ENCODE measurements around the gene HSPG2. TPM values are rescaled to one million over a fixed set of nuclear protein-coding genes. Genes with fewer than 3 reads are reported as not detected.

HSPG2 gene
- total and polyA plus RNA-seq, 2 of the 13 experiments (the other 11 are each of a cell fraction or from before 2014, with no cell fraction given), result 9.1 to 13.1 TPM

DNA sequence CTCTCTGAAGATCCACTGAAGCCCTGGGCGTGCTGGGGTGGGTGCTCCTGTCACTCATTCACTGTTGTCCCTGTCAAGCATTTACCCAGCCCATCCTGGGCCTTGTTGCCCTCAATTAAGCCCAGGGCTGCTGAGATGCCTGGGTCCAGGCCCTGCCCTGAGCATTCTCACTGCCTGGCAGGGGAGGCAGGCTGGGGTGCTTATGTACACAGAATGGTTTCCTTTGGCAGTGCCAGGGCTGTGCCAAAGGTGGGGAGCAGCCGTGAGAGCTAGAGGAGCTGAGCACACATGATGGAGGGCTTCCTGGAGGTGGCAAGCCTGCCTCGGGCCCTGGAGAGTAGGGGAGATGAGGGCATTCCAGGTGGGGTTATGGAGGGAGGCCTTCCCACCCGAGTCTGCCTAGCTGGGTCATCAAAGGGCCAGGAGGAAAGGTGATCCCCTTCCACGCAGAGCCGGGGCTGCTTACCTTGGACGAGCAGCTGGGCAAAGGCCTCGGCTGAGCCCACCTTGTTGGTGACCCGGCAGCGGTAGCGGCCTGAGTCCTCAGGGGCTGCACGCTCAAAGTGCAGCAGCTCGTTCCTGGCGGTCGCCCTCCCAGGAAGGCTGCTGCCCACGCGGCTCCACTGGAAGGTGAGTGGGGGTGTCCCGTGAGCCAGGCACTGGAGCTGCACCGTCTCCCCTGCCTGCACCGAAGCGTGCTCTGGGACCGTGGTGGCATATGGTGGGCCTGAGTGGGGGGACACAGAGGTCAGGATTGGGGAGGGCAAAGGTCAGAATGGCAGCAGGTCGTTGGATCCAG lies 98.6 kb downstream of the HSPG2 start:
- no peak for FAIRE-seq
- ChIA-PET CTCF (ENCODE audit: low intra/inter-chr PET ratio, low total read pairs) (no interaction called here), POLR2A (no interaction called here)
- Histone ChIP-seq H3K27me3 (ENCODE audit: control insufficient read depth in 1 of 2, insufficient read depth in 2 of 2, low read length in 2 of 2) (no peaks in the 10 kb centered on the region), H3K27ac (ENCODE audit: extremely low read length, insufficient read depth, low read length) (no peak overlapping the region), H3K4me3 (replicated peaks in 1 of 3; ENCODE audit: insufficient read depth in 1 of 3, low read depth in 2 of 3, low read length in 3 of 3) (no peak overlapping the region), H3K36me3 (replicated peaks in 1 of 2; ENCODE audit: control insufficient read depth in 1 of 2, insufficient read depth in 2 of 2, low read length in 2 of 2) (peaks cover 25 to 52% of the 10 kb centered on the region in 2 experiments), H2AFZ (ENCODE audit: low read length) (no peak overlapping the region), H3K9me3 (ENCODE audit: low read length) (no peaks in the 10 kb centered on the region), H3K79me2 (ENCODE audit: insufficient read depth, low read length) (no peaks in the 10 kb centered on the region), H3K4me2 (ENCODE audit: low read depth, low read length) (no peak overlapping the region), H3K9ac (ENCODE audit: insufficient read depth, low read depth, low read length) (no peak overlapping the region), H3K4me1 (ENCODE audit: insufficient read depth, low read length) (0 out of 2 replicates have a peak, but pooled peaks cover 8% of the 10 kb centered on the region), H4K20me1 (ENCODE audit: insufficient read depth, low read length) (no peaks in the 10 kb centered on the region)
- BruUV-seq (replicated peaks), result no TSS peak
- intact Hi-C loops (cut with micrococcal nuclease; ENCODE audit: unreplicated experiment) (no loop called here), in situ Hi-C loops (cut with HindIII; ENCODE audit: extremely low pct_ligation_motif_present, low pct_unique_long_range_greater_than_20kb) (no loop called here)
- WGBS (ENCODE audit: low lambda C conversion rate), result 87% methylated on average over 15 of the region's 23 CpGs
- no peak for ATAC-seq
- TF ChIP-seq NR0B2 (CRISPR knock-in tag; IDR thresholded peaks at IDR 0.05), result no peak
- no peak for DNase-seq (ENCODE audit: low spot score)

DNA sequence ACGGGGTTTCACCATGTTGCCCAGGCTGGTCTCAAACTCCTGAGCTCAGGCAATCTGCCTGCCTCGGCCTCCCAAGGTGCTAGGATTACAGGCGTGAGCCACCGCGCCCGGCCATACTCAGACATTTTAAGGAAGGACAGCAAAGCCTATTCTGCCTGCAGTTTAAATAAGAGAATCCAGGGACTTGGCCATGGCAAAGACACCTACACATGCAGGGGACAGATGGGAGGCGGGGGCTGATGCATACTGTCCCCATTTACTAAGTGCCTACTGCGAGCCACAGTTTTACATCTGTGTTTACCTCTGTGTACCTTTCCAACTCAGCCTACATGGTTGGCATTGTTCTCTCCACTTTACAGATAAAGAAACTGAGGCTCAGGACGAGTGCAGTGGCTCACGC lies 99.6 kb downstream of the HSPG2 start:
- ATAC-seq (no peak), FAIRE-seq (no peak), DNase-seq (ENCODE audit: low spot score) (no peak)
- Histone ChIP-seq H3K9ac (ENCODE audit: insufficient read depth, low read depth, low read length) (no peak overlapping the region), H3K4me2 (ENCODE audit: low read depth, low read length) (no peak overlapping the region), H4K20me1 (ENCODE audit: insufficient read depth, low read length) (no peaks in the 10 kb centered on the region), H3K79me2 (ENCODE audit: insufficient read depth, low read length) (no peaks in the 10 kb centered on the region), H2AFZ (ENCODE audit: low read length) (no peak overlapping the region), H3K36me3 (replicated peaks in 1 of 2; ENCODE audit: control insufficient read depth in 1 of 2, insufficient read depth in 2 of 2, low read length in 2 of 2) (peaks cover 26 to 56% of the 10 kb centered on the region in 2 experiments), H3K27ac (ENCODE audit: extremely low read length, insufficient read depth, low read length) (no peak overlapping the region), H3K4me3 (replicated peaks in 1 of 3; ENCODE audit: insufficient read depth in 1 of 3, low read depth in 2 of 3, low read length in 3 of 3) (no peak overlapping the region), H3K9me3 (ENCODE audit: low read length) (no peaks in the 10 kb centered on the region), H3K4me1 (ENCODE audit: insufficient read depth, low read length) (0 out of 2 replicates have a peak, but pooled peaks cover 8% of the 10 kb centered on the region), H3K27me3 (ENCODE audit: control insufficient read depth in 1 of 2, insufficient read depth in 2 of 2, low read length in 2 of 2) (no peaks in the 10 kb centered on the region)
- TF ChIP-seq KDM5A (IDR thresholded peaks at IDR 0.05; ENCODE audit: borderline replicate concordance, low read length), result no peak
- TF ChIP-seq SIX4 (CRISPR knock-in tag; IDR thresholded peaks at IDR 0.05), result no peak
- TF ChIP-seq ZNF552 (CRISPR knock-in tag; IDR thresholded peaks at IDR 0.05; ENCODE audit: borderline replicate concordance), result no peak
- no peak for TF ChIP-seq CC2D1A (CRISPR knock-in tag; IDR thresholded peaks at IDR 0.05)
- TF ChIP-seq, protein P1, sequence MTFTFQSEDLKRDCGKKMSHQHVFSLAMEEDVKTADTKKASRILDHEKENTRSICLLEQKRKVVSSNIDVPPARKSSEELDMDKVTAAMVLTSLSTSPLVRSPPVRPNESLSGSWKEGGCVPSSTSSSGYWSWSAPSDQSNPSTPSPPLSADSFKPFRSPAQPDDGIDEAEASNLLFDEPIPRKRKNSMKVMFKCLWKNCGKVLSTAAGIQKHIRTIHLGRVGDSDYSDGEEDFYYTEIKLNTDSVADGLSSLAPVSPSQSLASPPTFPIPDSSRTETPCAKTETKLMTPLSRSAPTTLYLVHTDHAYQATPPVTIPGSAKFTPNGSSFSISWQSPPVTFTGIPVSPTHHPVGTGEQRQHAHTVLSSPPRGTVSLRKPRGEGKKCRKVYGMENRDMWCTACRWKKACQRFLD (CRISPR knock-in tag; IDR thresholded peaks at IDR 0.05; ENCODE audit: borderline replicate concordance), result no peak
- no peak for TF ChIP-seq ZNF674 (CRISPR knock-in tag; IDR thresholded peaks at IDR 0.05; ENCODE audit: low read depth)
- no peak for TF ChIP-seq NCOA2 (CRISPR knock-in tag; IDR thresholded peaks at IDR 0.05)
- no peak for TF ChIP-seq ZMYM2 (CRISPR knock-in tag; IDR thresholded peaks at IDR 0.05)
- in situ Hi-C loops (cut with HindIII; ENCODE audit: extremely low pct_ligation_motif_present, low pct_unique_long_range_greater_than_20kb), result no loop called here
- ChIA-PET POLR2A (no interaction called here), CTCF (ENCODE audit: low intra/inter-chr PET ratio, low total read pairs) (no interaction called here)
- BruUV-seq (replicated peaks), result no TSS peak
- WGBS (ENCODE audit: low lambda C conversion rate), result 90% methylated on average over 10 of the region's 10 CpGs
- intact Hi-C loops (cut with micrococcal nuclease; ENCODE audit: unreplicated experiment), result no loop called here
